Right cardiac atrium (tissue), 5 donors: ENCODE data around the gene GORAB. TPM values are rescaled to one million over a fixed set of nuclear protein-coding genes. Genes with fewer than 3 reads are reported as not detected.

Source experiments
- ATAC-seq, 2 donors: fragments of 200-7000 bp; cut with Tn5 transposase; one replicate each; pipeline versions ENCODE4 v1.8.0 to v1.9.1; 2020; ENCODE audit warnings: moderate library complexity in 2 of 2, mild to moderate bottlenecking in 1 of 2
- DNase-seq, 3 donors: peaks; one replicate each; pipeline ENCODE4 v3.0.0-alpha.2; 2020
- H3K27ac ChIP-seq: one replicate; pipeline ENCODE4 v1.5.1; 2013; ENCODE audit warnings: mild to moderate bottlenecking, low read length, control low read depth, moderate library complexity
- H3K27me3 ChIP-seq: one replicate; pipeline ENCODE4 v1.6.1; 2013; ENCODE audit not compliant: control insufficient read depth, insufficient read depth
- H3K4me1 ChIP-seq: one replicate; pipeline ENCODE4 v1.6.1; 2013; ENCODE audit warnings: low read length; ENCODE audit not compliant: control insufficient read depth, insufficient read depth
- H3K4me3 ChIP-seq: one replicate; pipeline ENCODE4 v1.5.1; 2013; ENCODE audit warnings: low read length, control low read depth
- H3K9me3 ChIP-seq: one replicate; pipeline ENCODE4 v1.6.1; 2013; ENCODE audit warnings: low read length; ENCODE audit not compliant: control insufficient read depth
- WGBS: extraction: QIAGEN DNeasy Blood & Tissue Kit; methylation state at CpG from one replicate; pipeline ENCODE4 v1.1.7; 2013; 5-methylcytosine and 5-hydroxymethylcytosine counted together
- intact Hi-C, 4 donors: fragments of 100-400 bp; cut with DNase I; formaldehyde crosslinking; loops; one replicate each; pipeline versions ENCODE4 v1.11.0 to v1.14.0; 2022 to 2023
- long read RNA-seq, 4 donors: library from polyadenylated mRNA; unstranded; transcript quantifications; one replicate each; pipeline ENCODE4 v2.0.0, GENCODE V29; 2020 to 2021
- polyA plus RNA-seq: library from polyadenylated mRNA; stranded (reverse); fragments of 200-250 nt; gene quantifications from one replicate; pipeline ENCODE4 v1.2.3, GENCODE V29; 2013
- total RNA-seq, 4 donors: library from RNA; stranded (reverse); fragmentation: NEBNext Ultra II Directional; extraction: Animal tissue kit (Norgen Biotek cat#: 25700); gene quantifications; one replicate each; pipeline ENCODE4 v1.2.1, GENCODE V29; 2021
- donor health status: healthy with polysubstance abuse.
- donor health status: DM: no; HTN: yes; CAD: no.
- donor health status: DM: no; HTN: no; CAD: no.
- donor health status: DM: no; HTN: yes; CAD: no; lungs with severe emphysema.
- donor health status: DM: yes; HTN: yes; CAD: no.

The GORAB gene, protein sequence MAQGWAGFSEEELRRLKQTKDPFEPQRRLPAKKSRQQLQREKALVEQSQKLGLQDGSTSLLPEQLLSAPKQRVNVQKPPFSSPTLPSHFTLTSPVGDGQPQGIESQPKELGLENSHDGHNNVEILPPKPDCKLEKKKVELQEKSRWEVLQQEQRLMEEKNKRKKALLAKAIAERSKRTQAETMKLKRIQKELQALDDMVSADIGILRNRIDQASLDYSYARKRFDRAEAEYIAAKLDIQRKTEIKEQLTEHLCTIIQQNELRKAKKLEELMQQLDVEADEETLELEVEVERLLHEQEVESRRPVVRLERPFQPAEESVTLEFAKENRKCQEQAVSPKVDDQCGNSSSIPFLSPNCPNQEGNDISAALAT
- total RNA-seq, result 10 to 100 TPM in 2 of 4 donors, 1 to 10 TPM in 2; 9.0 to 10.9 (median 10.0) TPM
- polyA plus RNA-seq, result 4.6 TPM
- long read RNA-seq, donor 1, transcript GORAB-202 (5 exons, 2,189 nt), result major isoform, 10 of 17 reads
- long read RNA-seq, donor 1, partial matches to known transcripts, result 0 of 17 reads
- long read RNA-seq, donor 1, other reads (novel, unspliced or antisense), result 6 of 17 reads
- long read RNA-seq, donor 2, transcript GORAB-202 (5 exons, 2,189 nt), result major isoform, 5 of 5 reads
- long read RNA-seq, donor 2, partial matches to known transcripts, result 0 of 5 reads
- long read RNA-seq, donor 2, other reads (novel, unspliced or antisense), result 0 of 5 reads
- long read RNA-seq, donor 3, transcript GORAB-202 (5 exons, 2,189 nt), result major isoform, 29 of 50 reads
- long read RNA-seq, donor 3, partial matches to known transcripts, result 3 of 50 reads
- long read RNA-seq, donor 3, other reads (novel, unspliced or antisense), result 17 of 50 reads
- long read RNA-seq, donor 4, partial matches to known transcripts, result 0 of 4 reads
- long read RNA-seq, donor 4, other reads (novel, unspliced or antisense), result 2 of 4 reads

DNA sequence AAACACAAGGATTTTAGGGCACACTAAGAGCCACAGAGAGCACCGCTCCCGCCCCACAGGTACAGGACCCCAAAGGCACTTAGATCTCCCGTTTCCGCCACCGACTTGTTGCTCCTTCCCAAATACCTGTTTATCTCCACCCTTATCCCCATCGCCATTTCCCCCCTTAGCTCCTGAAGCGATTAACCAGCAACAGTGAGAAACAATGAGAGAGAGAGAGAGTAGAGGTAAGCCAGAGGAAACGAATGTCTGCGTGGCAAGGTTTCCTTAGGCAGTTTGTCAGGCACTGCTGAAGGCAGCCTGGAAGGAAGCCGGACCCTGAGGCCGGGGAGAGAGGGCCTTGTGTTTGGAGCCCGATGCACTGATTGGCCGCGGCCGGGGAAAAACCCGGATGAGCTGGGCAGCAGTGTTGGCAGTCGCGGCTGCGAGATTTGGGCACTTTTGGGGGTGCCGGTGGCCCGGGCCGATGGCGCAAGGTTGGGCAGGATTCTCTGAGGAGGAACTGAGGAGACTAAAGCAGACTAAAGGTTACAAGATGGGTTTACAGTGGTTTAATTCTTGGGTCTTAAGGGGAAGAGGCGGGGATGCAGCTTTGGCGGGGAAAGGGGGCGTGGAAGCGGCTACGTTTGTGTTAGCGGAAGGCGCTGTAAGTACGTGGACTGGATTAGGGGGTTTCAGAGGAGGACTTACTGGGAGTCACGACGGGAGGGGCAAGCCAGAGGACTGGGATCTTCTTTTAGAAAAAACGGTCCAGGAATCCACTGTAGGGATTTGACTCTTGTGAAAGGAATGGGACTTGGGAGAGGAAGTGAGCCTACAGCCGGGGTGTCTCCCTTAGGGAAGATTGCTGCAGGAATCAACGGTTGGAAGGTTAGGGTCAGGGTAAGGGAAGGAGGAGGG lies at the start of gene GORAB:
Gene GORAB (plus strand): TSS at position 409 of the 900 bp plus-strand sequence. CDS start 58 bp downstream, at position 467.
- H3K4me3 ChIP-seq, result peak within 1 kb of the TSS; percentile 98
- DNase-seq, result peak; percentile 94 to 97 (median 96)
- intact Hi-C loops, result loop anchor here in 1 of 4 donors (10.0 kb wide), 1 partner anchor 133 kb away; the partner anchor contains the start of gene PRRX1
- peak within 1 kb of the TSS; percentile 99 for H3K27ac ChIP-seq
- ATAC-seq, result peak; percentile 99 to 100
- H3K9me3 ChIP-seq, result no peaks in the 10 kb centered on the region
- H3K4me1 ChIP-seq, result no peaks in the 10 kb centered on the region
- no peaks in the 10 kb centered on the region for H3K27me3 ChIP-seq
- WGBS, result under 1% methylated on average over 36 of the region's 36 CpGs

DNA sequence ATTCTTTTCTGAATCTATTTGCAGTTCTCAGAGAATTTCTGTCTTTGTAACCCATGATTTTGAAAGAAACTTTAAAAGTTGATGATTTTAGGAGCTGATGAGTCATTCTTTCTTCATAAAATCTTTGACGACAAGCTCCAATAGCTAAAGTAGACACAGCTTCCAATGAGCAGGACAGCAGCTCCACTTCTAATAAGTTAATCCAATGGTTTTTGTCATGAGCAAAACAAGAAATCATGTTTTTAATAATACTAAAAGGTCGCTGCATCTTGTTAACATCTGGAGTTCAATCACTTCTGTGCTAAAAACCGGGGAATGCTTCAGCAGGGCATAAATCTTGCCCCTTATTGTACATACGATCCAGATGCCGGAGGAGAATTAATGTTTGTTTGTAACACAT lies 48.9 kb upstream of the GORAB start:
- ATAC-seq, result no peak
- H3K4me1 ChIP-seq, result no peaks in the 10 kb centered on the region
- WGBS, result 72% methylated on average over 5 of the region's 5 CpGs
- H3K27ac ChIP-seq, result no peak overlapping the region
- H3K4me3 ChIP-seq, result no peak overlapping the region
- intact Hi-C loops, result no loop called here
- no peak for DNase-seq
- H3K9me3 ChIP-seq, result no peaks in the 10 kb centered on the region
- no peaks in the 10 kb centered on the region for H3K27me3 ChIP-seq

DNA sequence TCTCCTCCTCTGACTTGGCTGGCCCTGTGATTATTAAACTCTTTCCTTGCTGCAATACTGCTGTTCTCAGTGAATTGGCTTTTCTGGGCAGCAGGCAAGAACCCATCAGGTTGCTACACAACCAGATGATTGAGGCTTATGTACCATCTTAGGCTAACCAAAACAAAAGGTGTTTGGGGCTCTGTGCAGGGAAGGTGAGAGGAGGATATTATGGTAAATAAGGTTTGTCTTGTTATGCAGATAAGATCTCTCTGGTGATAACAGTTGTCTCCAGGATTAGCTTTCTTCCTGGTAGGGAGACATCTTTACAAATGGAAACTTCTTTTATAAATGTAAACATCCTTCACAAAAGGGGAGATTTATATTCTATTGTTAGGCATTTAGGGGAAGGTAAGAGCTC lies 44.5 kb upstream of the GORAB start:
- Histone ChIP-seq H3K9me3 (no peaks in the 10 kb centered on the region), H3K4me1 (no peaks in the 10 kb centered on the region), H3K27ac (no peak overlapping the region), H3K4me3 (no peak overlapping the region), H3K27me3 (no peaks in the 10 kb centered on the region)
- DNase-seq (no peak), ATAC-seq (no peak)
- intact Hi-C loops, result no loop called here

DNA sequence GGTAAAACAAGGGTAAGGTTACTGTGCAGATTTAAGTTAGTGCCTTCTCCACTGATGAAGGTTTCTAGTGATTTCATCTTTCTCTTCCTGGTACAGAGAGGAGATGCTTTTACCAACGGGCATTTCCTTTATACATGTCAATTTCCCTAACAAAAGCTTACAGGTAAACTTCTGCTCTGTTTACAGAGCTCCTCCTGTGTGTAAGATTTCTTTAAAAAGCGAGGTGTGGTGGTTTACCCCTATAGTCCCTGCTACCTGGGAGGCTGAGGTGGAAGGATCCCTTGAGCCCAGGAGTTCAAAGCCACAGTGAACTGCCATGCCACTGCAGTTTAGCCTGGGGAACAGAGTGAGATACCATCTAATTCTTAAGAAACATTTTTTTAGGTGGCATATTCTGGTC lies 40.7 kb upstream of the GORAB start:
- Histone ChIP-seq H3K4me3 (no peak overlapping the region), H3K9me3 (no peaks in the 10 kb centered on the region), H3K27ac (no peak overlapping the region), H3K4me1 (no peaks in the 10 kb centered on the region), H3K27me3 (no peaks in the 10 kb centered on the region)
- 72% methylated on average over 2 of the region's 2 CpGs for WGBS
- intact Hi-C loops, result no loop called here
- no peak for DNase-seq
- ATAC-seq, result no peak

DNA sequence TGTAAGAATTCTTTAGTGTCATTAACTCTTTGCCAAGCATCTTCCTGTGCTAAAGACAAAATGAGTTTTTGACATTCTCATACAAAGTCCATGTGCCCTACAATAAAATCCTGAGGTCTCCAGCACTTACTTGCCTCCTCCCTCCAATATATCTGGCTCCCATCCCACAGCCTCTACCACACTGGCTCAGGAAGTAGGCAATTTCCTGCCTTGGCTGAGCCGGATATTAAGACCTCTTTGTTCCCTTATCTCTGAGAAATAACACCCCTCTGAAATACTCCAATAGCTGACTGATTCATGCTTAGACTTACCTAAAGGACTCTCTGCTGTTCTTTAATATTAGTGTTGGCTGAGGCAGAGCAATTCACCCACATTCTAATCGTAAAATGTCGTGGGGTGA lies 37.6 kb upstream of the GORAB start:
- ATAC-seq (peak; percentile 89 to 100), DNase-seq (peak in 2 of 3 donors; percentile 35 to 43)
- intact Hi-C loops, result no loop called here
- no peaks in the 10 kb centered on the region for H3K9me3 ChIP-seq
- WGBS, result 7% methylated on average over 3 of the region's 3 CpGs
- no peak overlapping the region for H3K4me3 ChIP-seq
- no peaks in the 10 kb centered on the region for H3K27me3 ChIP-seq
- no peaks in the 10 kb centered on the region for H3K4me1 ChIP-seq
- no peak overlapping the region for H3K27ac ChIP-seq

DNA sequence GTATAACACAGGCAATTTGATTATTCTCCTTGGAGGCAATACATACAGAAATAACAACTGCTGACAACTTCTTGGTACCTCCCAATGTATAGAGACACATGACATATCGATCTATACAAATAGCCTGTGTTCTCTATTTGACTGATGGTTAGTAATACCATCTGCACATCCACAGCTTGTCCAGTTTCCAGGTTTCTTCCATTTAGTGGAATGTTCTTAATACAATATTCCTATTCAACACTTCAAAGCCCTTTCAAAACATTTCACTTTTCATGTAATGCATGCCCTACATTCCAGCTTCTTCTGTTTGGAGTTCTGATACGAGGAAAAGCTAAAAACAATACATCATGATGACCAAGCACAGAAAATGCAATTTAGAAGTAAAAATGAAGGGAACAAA lies 37.0 kb upstream of the GORAB start:
- WGBS, result 50% methylated on average over 2 of the region's 2 CpGs
- intact Hi-C loops, result no loop called here
- no peaks in the 10 kb centered on the region for H3K27me3 ChIP-seq
- no peak overlapping the region for H3K4me3 ChIP-seq
- DNase-seq (no peak), ATAC-seq (no peak)
- no peaks in the 10 kb centered on the region for H3K9me3 ChIP-seq
- H3K4me1 ChIP-seq, result no peaks in the 10 kb centered on the region
- H3K27ac ChIP-seq, result no peak overlapping the region

DNA sequence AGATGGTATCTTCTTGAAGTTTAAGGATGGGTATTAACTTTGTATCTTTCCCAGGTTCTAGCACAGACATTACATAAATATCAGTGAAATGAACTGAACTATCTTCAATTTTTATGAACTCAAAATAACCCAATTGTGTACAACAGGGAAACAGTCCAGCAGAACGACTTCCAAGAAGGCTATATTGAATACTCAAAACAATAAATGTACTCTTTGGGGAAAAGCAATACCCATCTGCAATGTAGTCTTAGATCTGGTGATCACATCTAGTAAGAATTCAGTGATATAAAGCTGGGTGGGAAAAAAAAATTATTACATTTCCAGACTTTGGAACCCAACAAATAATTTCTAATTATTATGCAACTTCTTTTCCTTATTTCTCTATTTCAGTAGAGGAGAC lies 33.1 kb upstream of the GORAB start:
- ATAC-seq (no peak), DNase-seq (no peak)
- Histone ChIP-seq H3K9me3 (no peaks in the 10 kb centered on the region), H3K4me3 (no peak overlapping the region), H3K27me3 (no peaks in the 10 kb centered on the region), H3K4me1 (no peaks in the 10 kb centered on the region), H3K27ac (no peak overlapping the region)
- 32% methylated on average over 1 of the region's 1 CpG for WGBS
- intact Hi-C loops, result no loop called here

DNA sequence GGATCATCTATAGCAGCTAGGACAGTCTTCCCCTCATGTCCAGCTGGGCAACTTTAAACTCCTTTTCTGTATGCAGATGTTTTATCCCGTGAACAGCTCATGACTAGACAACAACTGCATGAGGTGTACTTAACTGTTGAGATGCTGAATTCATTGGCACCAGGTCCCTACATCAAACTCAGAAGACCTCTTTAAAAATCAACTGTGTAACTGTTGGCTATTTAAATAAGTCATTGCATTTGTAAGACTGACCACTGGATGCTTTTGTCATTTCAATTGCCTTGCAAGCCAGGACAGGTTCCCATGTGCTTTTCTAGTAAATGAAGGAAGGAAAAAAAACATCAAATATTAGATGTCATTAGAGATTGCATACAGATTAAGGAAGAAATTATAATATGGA lies 28.3 kb upstream of the GORAB start:
- no peak overlapping the region for H3K27ac ChIP-seq
- WGBS, result 19% methylated on average over 1 of the region's 1 CpG
- no peaks in the 10 kb centered on the region for H3K27me3 ChIP-seq
- H3K4me1 ChIP-seq, result no peaks in the 10 kb centered on the region
- intact Hi-C loops, result no loop called here
- no peaks in the 10 kb centered on the region for H3K9me3 ChIP-seq
- DNase-seq (no peak), ATAC-seq (no peak)
- no peak overlapping the region for H3K4me3 ChIP-seq

DNA sequence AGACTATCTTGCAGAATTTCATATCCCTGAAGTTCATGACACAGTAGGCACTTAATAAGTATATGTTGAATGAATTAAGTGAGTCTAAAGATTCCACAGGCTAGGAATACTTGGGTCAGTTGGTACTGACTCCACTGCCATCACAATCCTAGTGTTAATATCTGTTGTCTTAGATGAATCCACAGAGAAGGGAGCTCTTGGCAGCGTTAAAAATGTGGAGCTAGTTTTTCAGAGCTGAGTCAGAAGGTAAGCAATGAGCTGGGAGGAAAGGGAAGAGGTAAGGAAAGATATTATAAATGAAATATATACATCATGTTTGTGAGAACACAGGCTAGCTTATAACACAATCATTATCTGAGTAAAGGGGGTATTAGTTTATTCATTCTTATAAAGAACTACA lies 21.8 kb upstream of the GORAB start:
- Histone ChIP-seq H3K4me3 (no peak overlapping the region), H3K27ac (no peak overlapping the region), H3K27me3 (no peaks in the 10 kb centered on the region), H3K4me1 (no peaks in the 10 kb centered on the region), H3K9me3 (no peaks in the 10 kb centered on the region)
- no peak for ATAC-seq
- no peak for DNase-seq
- intact Hi-C loops, result no loop called here
- 86% methylated on average over 1 of the region's 1 CpG for WGBS

DNA sequence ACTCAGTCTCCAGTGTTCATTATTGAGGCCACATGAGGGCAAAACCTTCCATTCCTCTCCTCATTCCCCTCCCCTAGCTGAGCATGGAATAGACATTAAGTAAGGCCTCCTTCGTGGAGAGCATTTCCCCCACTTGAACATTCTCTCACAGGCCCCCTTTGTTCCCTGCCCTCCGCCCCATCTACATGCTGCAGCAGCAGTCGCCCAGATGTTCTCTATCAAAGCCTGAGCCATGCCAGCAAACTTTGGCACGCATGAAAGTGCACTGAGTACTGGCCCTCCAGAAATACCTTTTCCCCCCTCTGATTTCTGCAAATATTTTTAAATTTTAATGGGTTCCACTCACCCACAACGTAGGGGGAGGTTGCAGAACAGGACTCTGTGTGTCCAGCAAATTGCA lies 20.9 kb upstream of the GORAB start:
- peak in 1 of 3 donors; percentile 37 for DNase-seq
- Histone ChIP-seq H3K4me1 (no peaks in the 10 kb centered on the region), H3K9me3 (no peaks in the 10 kb centered on the region), H3K27ac (no peak overlapping the region), H3K4me3 (no peak overlapping the region), H3K27me3 (no peaks in the 10 kb centered on the region)
- 61% methylated on average over 5 of the region's 5 CpGs for WGBS
- intact Hi-C loops, result no loop called here
- ATAC-seq, result no peak
